ENCODE results near the gene CXCL3. TPM values are rescaled to one million over a fixed set of nuclear protein-coding genes. Genes with fewer than 3 reads are reported as not detected.

Gene CXCL3
- total RNA-seq, 1 experiment from 2014 or later: not detected

DNA sequence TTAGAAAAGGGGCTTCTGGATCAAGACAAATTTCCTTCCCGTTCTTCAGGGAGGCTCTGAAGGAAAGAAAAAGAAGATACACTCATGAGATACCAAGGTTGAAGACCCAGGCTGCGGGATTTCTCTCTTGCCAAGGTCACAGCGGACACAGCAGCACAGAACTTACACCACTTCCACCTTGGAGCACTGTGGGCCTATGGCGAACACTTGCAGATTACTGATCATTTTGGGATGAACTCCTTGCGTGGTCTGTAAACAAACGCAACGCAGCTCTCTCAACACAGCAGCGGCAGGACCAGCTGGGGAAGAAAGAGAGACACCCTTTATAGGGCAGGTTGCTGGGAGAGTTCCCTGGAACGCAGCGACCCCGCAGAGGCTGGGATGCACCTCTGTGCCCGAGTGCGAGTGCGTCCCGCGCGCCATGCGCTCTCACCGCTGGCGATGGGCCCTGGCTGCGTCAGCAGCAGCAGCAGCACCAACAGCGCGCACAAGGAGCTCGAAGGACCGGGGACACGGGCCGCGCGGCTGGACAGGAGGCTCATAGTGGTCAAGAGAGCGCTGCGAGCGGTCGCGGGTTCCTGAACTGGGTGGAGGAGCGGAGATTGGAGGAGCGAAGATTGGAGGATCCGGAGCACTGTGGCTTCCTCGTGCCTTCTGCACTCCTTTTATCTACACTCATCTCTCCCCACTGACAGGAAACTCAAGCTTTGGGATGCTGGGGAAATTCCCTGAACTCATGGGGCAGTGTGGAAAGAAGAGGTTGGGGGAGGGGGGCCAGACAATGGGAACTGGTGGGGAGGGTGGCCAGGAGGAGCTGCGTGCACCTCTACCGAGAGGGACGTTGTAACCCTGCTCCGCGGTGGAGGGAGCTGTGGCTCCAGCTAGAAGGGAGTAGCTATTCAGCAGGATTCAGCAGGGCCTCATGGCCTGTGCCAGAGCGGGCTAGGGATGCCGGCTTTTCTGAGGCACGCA is 40.2 kb downstream of the CXCL3 start, which contains the start of gene CXCL5:
Gene CXCL5 (minus strand): TSS at position 638 of the 972 bp plus-strand sequence. CDS start 96 bp downstream, at position 542.
- H3K27me3 ChIP-seq: no peaks in the 10 kb centered on the region
- DNase-seq: peak; percentile 41
- peak within 1 kb of the TSS; percentile 9 for H3K4me3 ChIP-seq
- no peaks in the 10 kb centered on the region for H3K36me3 ChIP-seq
- no peaks in the 10 kb centered on the region for H3K9me3 ChIP-seq

DNA sequence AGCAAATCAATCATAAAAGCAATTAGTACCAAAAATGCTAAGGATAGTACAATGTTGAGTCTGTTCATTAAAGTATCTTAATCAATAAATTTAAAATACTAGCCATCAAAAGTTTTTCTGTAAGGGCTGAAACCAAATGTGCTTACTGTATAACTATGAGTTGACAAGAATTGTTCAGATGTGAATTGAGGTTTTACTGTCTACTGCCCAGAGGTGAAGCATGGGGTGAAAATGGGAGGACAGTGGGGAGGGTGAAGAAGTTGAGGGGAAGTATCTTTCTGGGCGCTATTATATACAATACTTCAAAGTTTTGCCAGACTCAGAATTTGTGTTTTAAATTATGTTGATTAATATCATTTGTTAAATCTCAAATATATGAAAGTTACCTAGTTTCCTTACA is 46.4 kb downstream of the CXCL3 start:
- Histone ChIP-seq H3K4me3 (no peak overlapping the region), H3K27me3 (no peaks in the 10 kb centered on the region), H3K36me3 (no peaks in the 10 kb centered on the region), H3K9me3 (no peaks in the 10 kb centered on the region)
- DNase-seq: no peak

DNA sequence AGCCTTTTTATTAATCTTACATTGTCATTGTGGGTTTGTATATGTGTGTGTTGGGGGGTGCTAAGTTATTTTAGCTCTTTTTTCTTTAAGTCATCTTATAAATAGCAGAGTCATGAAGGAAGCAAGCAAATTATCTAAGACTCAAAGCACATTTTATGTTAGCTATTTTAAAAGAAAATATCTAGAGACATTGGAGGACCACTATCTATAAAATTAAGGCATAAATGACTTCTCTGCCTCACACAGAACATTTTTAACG is 46.8 kb downstream of the CXCL3 start:
- Histone ChIP-seq H3K4me3 (no peak overlapping the region), H3K27me3 (no peaks in the 10 kb centered on the region), H3K36me3 (no peaks in the 10 kb centered on the region), H3K9me3 (no peaks in the 10 kb centered on the region)
- DNase-seq: no peak

DNA sequence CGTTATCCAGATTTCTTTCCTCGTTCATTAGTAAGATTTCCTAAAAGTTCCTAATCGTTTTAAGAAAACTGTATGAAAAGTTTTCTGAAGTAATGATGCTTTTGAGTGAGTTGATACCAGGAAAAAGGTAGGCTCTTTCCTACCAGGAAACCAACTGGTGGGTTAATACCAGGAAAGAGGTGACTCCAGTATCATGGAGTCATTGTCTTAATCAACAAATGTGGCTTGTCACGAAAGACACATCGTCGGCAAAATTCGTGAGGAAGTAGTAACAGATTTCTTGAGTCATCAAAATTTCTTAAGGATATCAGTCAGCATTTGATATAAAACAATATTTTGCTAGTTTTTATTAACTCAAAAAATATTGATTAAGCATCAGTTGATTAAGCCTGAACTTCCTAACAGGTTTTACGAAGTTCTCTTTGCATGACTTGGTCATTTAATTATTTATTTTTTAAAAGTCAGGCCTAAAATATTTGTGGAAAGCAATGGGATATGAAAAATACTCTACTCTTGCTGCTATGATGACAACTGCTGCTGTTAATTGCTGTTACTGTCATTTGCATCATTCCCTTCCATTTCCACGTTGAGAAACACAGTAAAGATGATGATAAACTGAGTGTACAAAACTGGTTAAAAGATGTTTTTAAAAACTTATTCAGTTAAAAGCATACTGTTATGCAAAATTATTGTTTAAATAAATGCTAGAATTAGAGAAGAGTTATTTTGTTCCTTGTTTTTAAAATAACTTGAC is 47.3 kb downstream of the CXCL3 start:
- no peak for DNase-seq
- Histone ChIP-seq H3K9me3 (no peaks in the 10 kb centered on the region), H3K4me3 (no peak overlapping the region), H3K27me3 (no peaks in the 10 kb centered on the region), H3K36me3 (no peaks in the 10 kb centered on the region)

DNA sequence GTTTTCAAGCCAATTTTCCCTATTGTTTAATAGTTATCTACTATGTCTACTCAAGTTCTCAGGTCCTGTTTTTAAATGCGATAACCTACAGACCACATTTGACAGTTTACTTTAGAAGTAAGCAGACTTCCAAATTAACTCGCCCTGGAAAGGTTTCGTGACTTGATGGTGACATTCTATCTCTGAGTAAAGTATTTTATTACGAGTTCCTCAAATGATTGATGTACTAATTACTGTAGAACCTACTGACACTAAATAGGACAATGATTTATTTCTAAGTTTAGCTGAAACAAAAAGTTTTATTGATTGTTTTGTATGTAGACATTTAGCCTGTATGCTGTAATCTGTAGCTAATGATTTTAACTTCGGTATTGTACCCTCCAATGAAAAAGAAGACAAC is 48.6 kb downstream of the CXCL3 start:
- Histone ChIP-seq H3K36me3 (no peaks in the 10 kb centered on the region), H3K27me3 (no peaks in the 10 kb centered on the region), H3K4me3 (no peak overlapping the region), H3K9me3 (no peaks in the 10 kb centered on the region)
- no peak for DNase-seq

DNA sequence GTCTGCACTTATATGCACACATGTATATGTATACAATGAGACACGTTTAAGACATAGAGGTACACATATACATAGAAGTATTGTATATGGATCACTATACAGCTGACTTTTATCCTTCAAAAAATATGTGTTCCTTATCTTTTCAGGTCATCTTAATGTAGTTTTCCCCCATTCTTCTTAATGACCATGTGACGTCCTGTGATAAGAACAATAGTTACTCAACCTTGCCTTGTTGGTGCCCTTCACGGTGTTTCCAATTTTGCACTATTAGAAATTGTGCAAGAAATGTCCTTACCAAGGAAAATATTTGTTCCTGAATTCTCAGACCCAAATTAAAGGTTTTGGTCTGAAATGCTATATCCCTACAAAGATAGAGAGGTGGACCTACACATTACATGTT is 49.5 kb downstream of the CXCL3 start:
- Histone ChIP-seq H3K36me3 (no peaks in the 10 kb centered on the region), H3K27me3 (no peaks in the 10 kb centered on the region), H3K9me3 (no peaks in the 10 kb centered on the region), H3K4me3 (no peak overlapping the region)
- no peak for DNase-seq

DNA sequence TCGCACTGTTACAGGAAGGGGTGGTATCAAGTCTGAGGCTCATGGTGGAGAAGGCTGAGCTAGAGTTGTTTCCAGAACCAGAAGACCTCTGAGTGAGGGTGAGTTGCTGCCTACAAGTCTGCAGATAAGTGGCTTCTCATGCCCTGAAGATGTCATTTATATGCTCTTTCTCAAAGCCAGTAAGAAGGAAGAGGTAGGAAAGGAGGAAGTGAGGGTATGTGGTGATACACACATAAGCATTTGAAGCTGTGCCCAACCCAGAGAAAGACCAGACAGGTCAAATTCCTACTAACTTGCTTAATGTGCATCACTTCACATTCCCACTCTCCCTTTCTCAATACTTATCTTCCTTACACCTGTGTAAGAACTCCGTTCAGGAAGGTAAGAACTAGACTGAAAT is 50.4 kb downstream of the CXCL3 start, which contains the start of gene PPBP:
Gene PPBP (minus strand): TSS at position 130 of the 400 bp plus-strand sequence. CDS start 87 bp downstream, at position 43.
- no peak for DNase-seq
- Histone ChIP-seq H3K36me3 (no peaks in the 10 kb centered on the region), H3K4me3 (no peak within 1 kb of the TSS), H3K27me3 (no peaks in the 10 kb centered on the region), H3K9me3 (no peaks in the 10 kb centered on the region)

Other genes with a start within 250 kb of the CXCL3 start
- gene CXCL6, start 202.0 kb downstream of the CXCL3 start, total RNA-seq (2014; rRNA removed; shearing (Covaris generic); ENCODE audit: low replicate concordance): 1.5 and 7.6 TPM in 2 replicates
- gene PF4V1, start 185.4 kb downstream of the CXCL3 start, total RNA-seq (2014; rRNA removed; shearing (Covaris generic); ENCODE audit: low replicate concordance): not detected in 2 replicates
- 0.20 and 2.5 TPM in 2 replicates for gene CXCL1, start 169.3 kb downstream of the CXCL3 start, total RNA-seq (2014; rRNA removed; shearing (Covaris generic); ENCODE audit: low replicate concordance)
- 1.1 TPM in 1 of 2 replicates, not detected in the other for gene PF4, start 56.7 kb downstream of the CXCL3 start, total RNA-seq (2014; rRNA removed; shearing (Covaris generic); ENCODE audit: low replicate concordance)
- not detected in 2 replicates for gene PPBP, start 50.5 kb downstream of the CXCL3 start, total RNA-seq (2014; rRNA removed; shearing (Covaris generic); ENCODE audit: low replicate concordance)
- 0.23 TPM in 1 of 2 replicates, not detected in the other for gene CXCL5, start 40.0 kb downstream of the CXCL3 start, total RNA-seq (2014; rRNA removed; shearing (Covaris generic); ENCODE audit: low replicate concordance)
- gene CXCL2, start 60.5 kb upstream of the CXCL3 start, total RNA-seq (2014; rRNA removed; shearing (Covaris generic); ENCODE audit: low replicate concordance): not detected in 2 replicates
- 6.7 and 21.3 TPM in 2 replicates for gene MTHFD2L, start 119.4 kb upstream of the CXCL3 start, total RNA-seq (2014; rRNA removed; shearing (Covaris generic); ENCODE audit: low replicate concordance)

Data from MG63 (cell line).